ENCODE measurements around the gene EXOC6B. TPM values are rescaled to one million over a fixed set of nuclear protein-coding genes. Genes with fewer than 3 reads are reported as not detected.

The EXOC6B gene
- total RNA-seq, 1 donor, result 24.6 TPM

- Histone ChIP-seq H3K9me3 (ENCODE audit: low read depth, low read length) (no peaks in the 10 kb centered on the region), H3K4me2 (ENCODE audit: insufficient read depth, low read length) (no peak overlapping the region), H4K20me1 (ENCODE audit: insufficient read depth, low read length) (no peaks in the 10 kb centered on the region), H3K4me1 (ENCODE audit: insufficient read depth, low read length) (no peaks in the 10 kb centered on the region), H2AFZ (ENCODE audit: low read length) (no peak overlapping the region), H3K79me2 (ENCODE audit: insufficient read depth, low read length) (no peaks in the 10 kb centered on the region), H3K4me3 (ENCODE audit: insufficient read depth, low read length) (no peak overlapping the region), H3K27me3 (ENCODE audit: insufficient read depth, low read length) (no peaks in the 10 kb centered on the region), H3K27ac (ENCODE audit: low read depth, low read length) (no peak overlapping the region), H3K36me3 (ENCODE audit: insufficient read depth, low read length) (no peaks in the 10 kb centered on the region)
- TF ChIP-seq, protein P1, sequence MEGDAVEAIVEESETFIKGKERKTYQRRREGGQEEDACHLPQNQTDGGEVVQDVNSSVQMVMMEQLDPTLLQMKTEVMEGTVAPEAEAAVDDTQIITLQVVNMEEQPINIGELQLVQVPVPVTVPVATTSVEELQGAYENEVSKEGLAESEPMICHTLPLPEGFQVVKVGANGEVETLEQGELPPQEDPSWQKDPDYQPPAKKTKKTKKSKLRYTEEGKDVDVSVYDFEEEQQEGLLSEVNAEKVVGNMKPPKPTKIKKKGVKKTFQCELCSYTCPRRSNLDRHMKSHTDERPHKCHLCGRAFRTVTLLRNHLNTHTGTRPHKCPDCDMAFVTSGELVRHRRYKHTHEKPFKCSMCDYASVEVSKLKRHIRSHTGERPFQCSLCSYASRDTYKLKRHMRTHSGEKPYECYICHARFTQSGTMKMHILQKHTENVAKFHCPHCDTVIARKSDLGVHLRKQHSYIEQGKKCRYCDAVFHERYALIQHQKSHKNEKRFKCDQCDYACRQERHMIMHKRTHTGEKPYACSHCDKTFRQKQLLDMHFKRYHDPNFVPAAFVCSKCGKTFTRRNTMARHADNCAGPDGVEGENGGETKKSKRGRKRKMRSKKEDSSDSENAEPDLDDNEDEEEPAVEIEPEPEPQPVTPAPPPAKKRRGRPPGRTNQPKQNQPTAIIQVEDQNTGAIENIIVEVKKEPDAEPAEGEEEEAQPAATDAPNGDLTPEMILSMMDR (IDR thresholded peaks at IDR 0.05; ENCODE audit: extremely low read depth, low read depth, low read length), result no peak
- no peak for DNase-seq (ENCODE audit: insufficient read length, low spot score, missing footprints)
Observed at GRCh38 chr2:72415781-72416475, 409.9 kb downstream of the EXOC6B start.

DNA sequence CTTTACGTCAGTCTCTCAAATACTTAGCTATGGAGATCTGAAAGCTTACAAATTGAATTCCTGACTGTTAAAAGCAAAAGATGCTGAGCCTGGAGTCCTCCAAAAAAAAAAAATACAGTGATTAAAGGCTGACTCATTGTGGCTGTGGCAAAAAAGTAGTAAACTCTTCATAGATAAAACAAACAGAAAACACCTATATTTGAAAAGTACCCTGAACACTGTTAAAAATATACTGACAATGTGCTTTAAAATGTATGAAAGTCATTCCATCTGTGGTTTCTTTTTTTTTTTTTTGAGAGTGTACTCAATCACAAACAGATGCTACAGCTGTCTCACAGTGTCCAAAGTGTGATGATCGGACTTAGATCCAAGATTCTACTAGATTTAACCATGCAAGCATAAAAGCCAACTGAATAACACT is 410.6 kb downstream of the EXOC6B start:
- Histone ChIP-seq H3K4me3 (ENCODE audit: insufficient read depth, low read length) (no peak overlapping the region), H3K79me2 (ENCODE audit: insufficient read depth, low read length) (no peaks in the 10 kb centered on the region), H3K36me3 (ENCODE audit: insufficient read depth, low read length) (no peaks in the 10 kb centered on the region), H3K27me3 (ENCODE audit: insufficient read depth, low read length) (no peaks in the 10 kb centered on the region), H3K27ac (ENCODE audit: low read depth, low read length) (no peak overlapping the region), H4K20me1 (ENCODE audit: insufficient read depth, low read length) (no peaks in the 10 kb centered on the region), H3K9me3 (ENCODE audit: low read depth, low read length) (no peaks in the 10 kb centered on the region), H3K4me1 (ENCODE audit: insufficient read depth, low read length) (no peaks in the 10 kb centered on the region), H2AFZ (ENCODE audit: low read length) (no peak overlapping the region), H3K4me2 (ENCODE audit: insufficient read depth, low read length) (no peak overlapping the region)
- TF ChIP-seq, protein P1 (IDR thresholded peaks at IDR 0.05; ENCODE audit: extremely low read depth, low read depth, low read length), result no peak
- DNase-seq (ENCODE audit: insufficient read length, low spot score, missing footprints), result no peak

GRCh38 chr2:72414137-72414760 is 411.6 kb downstream of the EXOC6B start:
- no peak overlapping the region for H3K4me2 ChIP-seq (ENCODE audit: insufficient read depth, low read length)
- no peaks in the 10 kb centered on the region for H3K36me3 ChIP-seq (ENCODE audit: insufficient read depth, low read length)
- H3K9me3 ChIP-seq (ENCODE audit: low read depth, low read length), result no peaks in the 10 kb centered on the region
- TF ChIP-seq, protein P1 (IDR thresholded peaks at IDR 0.05; ENCODE audit: extremely low read depth, low read depth, low read length), result no peak
- no peaks in the 10 kb centered on the region for H3K79me2 ChIP-seq (ENCODE audit: insufficient read depth, low read length)
- no peaks in the 10 kb centered on the region for H4K20me1 ChIP-seq (ENCODE audit: insufficient read depth, low read length)
- no peak overlapping the region for H3K4me3 ChIP-seq (ENCODE audit: insufficient read depth, low read length)
- no peaks in the 10 kb centered on the region for H3K27me3 ChIP-seq (ENCODE audit: insufficient read depth, low read length)
- no peak overlapping the region for H2AFZ ChIP-seq (ENCODE audit: low read length)
- DNase-seq (ENCODE audit: insufficient read length, low spot score, missing footprints), result no peak
- no peak overlapping the region for H3K27ac ChIP-seq (ENCODE audit: low read depth, low read length)
- no peaks in the 10 kb centered on the region for H3K4me1 ChIP-seq (ENCODE audit: insufficient read depth, low read length)

- no peaks in the 10 kb centered on the region for H3K4me1 ChIP-seq (ENCODE audit: insufficient read depth, low read length)
- no peaks in the 10 kb centered on the region for H3K36me3 ChIP-seq (ENCODE audit: insufficient read depth, low read length)
- no peak overlapping the region for H3K27ac ChIP-seq (ENCODE audit: low read depth, low read length)
- no peaks in the 10 kb centered on the region for H4K20me1 ChIP-seq (ENCODE audit: insufficient read depth, low read length)
- no peak overlapping the region for H3K4me3 ChIP-seq (ENCODE audit: insufficient read depth, low read length)
- H3K79me2 ChIP-seq (ENCODE audit: insufficient read depth, low read length), result no peaks in the 10 kb centered on the region
- H3K27me3 ChIP-seq (ENCODE audit: insufficient read depth, low read length), result no peaks in the 10 kb centered on the region
- no peak for DNase-seq (ENCODE audit: insufficient read length, low spot score, missing footprints)
- H2AFZ ChIP-seq (ENCODE audit: low read length), result no peak overlapping the region
- no peaks in the 10 kb centered on the region for H3K9me3 ChIP-seq (ENCODE audit: low read depth, low read length)
- no peak overlapping the region for H3K4me2 ChIP-seq (ENCODE audit: insufficient read depth, low read length)
- TF ChIP-seq, protein P1 (IDR thresholded peaks at IDR 0.05; ENCODE audit: extremely low read depth, low read depth, low read length), result no peak
Observed at GRCh38 chr2:72413716-72414115, 412.1 kb downstream of the EXOC6B start.

All from osteoblast (primary cell).